B cell (primary cell): ENCODE measurements around the gene TBC1D14. TPM values are rescaled to one million over a fixed set of nuclear protein-coding genes. Genes with fewer than 3 reads are reported as not detected.

Experiments used
- ATAC-seq: fragments of 200-7000 bp; cut with Tn5 transposase; one replicate; pipeline ENCODE4 v1.10.0; 2021; ENCODE audit warnings: low read depth, mild to moderate bottlenecking, moderate number of reproducible peaks, moderate library complexity
- CTCF ChIA-PET: fragments of 350-600 bp; sonication (Branson Sonifier 250); formaldehyde crosslinking; loops from one replicate; lab custom pipeline; 2021; ENCODE audit warnings: antibody characterized with exemption, inconsistent platforms; lab: Charles Lee
- POLR2A ChIA-PET: fragments of 350-600 bp; sonication (Branson Sonifier 250); formaldehyde crosslinking; loops from one replicate; lab custom pipeline; 2021; ENCODE audit warnings: antibody characterized with exemption; lab: Charles Lee
- DNase-seq: peaks from one replicate; pipeline ENCODE4 v3.0.0; 2013
- H2AFZ ChIP-seq: 2 replicates; pipeline ENCODE4 v1.6.1; 2012; ENCODE audit warnings: mild to moderate bottlenecking, low read depth, low read length; ENCODE audit not compliant: insufficient read depth, poor library complexity, severe bottlenecking
- H3K27ac ChIP-seq, 2 donors: 1 replicate in 1 of 2; 2 replicates in 1 of 2; pipeline ENCODE4 v1.5.1; 2012 to 2013; ENCODE audit warnings: low read length in 2 of 2, mild to moderate bottlenecking in 2 of 2, moderate library complexity in 1 of 2
- H3K27me3 ChIP-seq, 4 experiments: fragments of 200-600 bp in 1 of 4; sonication (generic) in 1 of 4; replicated peaks in 1 of 4; 1 replicate in 2 of 4; 2 replicates in 2 of 4; pipeline versions ENCODE4 v1.6.1 to v1.7.0; 2013 to 2016; ENCODE audit warnings: low read length in 3 of 4, mild to moderate bottlenecking in 2 of 4, mixed read lengths in 1 of 4, moderate library complexity in 1 of 4; ENCODE audit not compliant: insufficient read depth in 4 of 4, control insufficient read depth in 3 of 4; ENCODE audit errors: control extremely low read depth in 1 of 4
- H3K36me3 ChIP-seq, 2 experiments: replicated peaks in 1 of 2; 1 replicate in 1 of 2; 2 replicates in 1 of 2; pipeline versions ENCODE4 v1.6.1 to v1.7.1; 2013; ENCODE audit warnings: low read length in 1 of 2; ENCODE audit not compliant: insufficient read depth in 2 of 2, control insufficient read depth in 1 of 2; ENCODE audit errors: control extremely low read depth in 1 of 2, extremely low read depth in 1 of 2
- H3K4me1 ChIP-seq, 2 donors: fragments of 200-600 bp in 1 of 2; sonication (generic) in 1 of 2; 1 replicate in 1 of 2; 2 replicates in 1 of 2; pipeline versions ENCODE4 v1.5.1 to v1.6.1; 2013 to 2017; ENCODE audit warnings: low read length in 2 of 2; ENCODE audit not compliant: control insufficient read depth in 2 of 2, insufficient read depth in 2 of 2
- H3K4me2 ChIP-seq: replicated peaks from 2 replicates; pipeline ENCODE3; 2012; ENCODE audit warnings: mild to moderate bottlenecking, low read depth, low read length; ENCODE audit not compliant: poor library complexity, severe bottlenecking
- H3K4me3 ChIP-seq, 5 experiments: fragments of 200-600 bp in 1 of 5; sonication (generic) in 1 of 5; 1 replicate in 3 of 5; 2 replicates in 2 of 5; pipeline versions ENCODE4 v1.5.1 to v1.7.0; 2011 to 2016; ENCODE audit warnings: low read length in 4 of 5, mild to moderate bottlenecking in 4 of 5, low read depth in 2 of 5, control low read depth in 1 of 5, moderate library complexity in 1 of 5; ENCODE audit not compliant: insufficient read depth in 1 of 5; ENCODE audit errors: control extremely low read depth in 1 of 5, extremely low read depth in 1 of 5
- H3K79me2 ChIP-seq: fragments of 200-600 bp; sonication (generic); one replicate; pipeline ENCODE4 v1.6.0; 2016; ENCODE audit warnings: low read length; ENCODE audit not compliant: control insufficient read depth, insufficient read depth
- H3K9ac ChIP-seq: fragments of 200-600 bp; sonication (generic); 2 replicates; pipeline ENCODE4 v1.6.1; 2017; ENCODE audit warnings: mild to moderate bottlenecking, low read length, moderate library complexity
- H3K9me3 ChIP-seq, 3 donors: one replicate each; pipeline versions ENCODE4 v1.6.1 to v1.7.1; 2013; ENCODE audit warnings: low read length in 2 of 3; ENCODE audit not compliant: control insufficient read depth in 2 of 3, insufficient read depth in 1 of 3; ENCODE audit errors: control extremely low read depth in 1 of 3
- H4K20me1 ChIP-seq: 2 replicates; pipeline ENCODE4 v1.6.0; 2012; ENCODE audit warnings: mild to moderate bottlenecking, low read length; ENCODE audit not compliant: insufficient read depth, control insufficient read depth, poor library complexity, severe bottlenecking
- H3K27ac Mint-ChIP-seq: one replicate; pipeline ENCODE4 v1.8.0; 2021; ENCODE audit warnings: mixed read lengths
- H3K27me3 Mint-ChIP-seq: one replicate; pipeline ENCODE4 v1.8.0; 2021; ENCODE audit warnings: mixed read lengths
- H3K4me1 Mint-ChIP-seq: one replicate; pipeline ENCODE4 v1.8.0; 2021; ENCODE audit warnings: mixed read lengths
- H3K4me3 Mint-ChIP-seq: one replicate; pipeline ENCODE4 v1.8.0; 2021; ENCODE audit warnings: mixed read lengths
- H3K9me3 Mint-ChIP-seq: one replicate; pipeline ENCODE4 v1.8.0; 2022; ENCODE audit warnings: mixed read lengths; ENCODE audit not compliant: insufficient read depth
- CTCF ChIP-seq: fragments of 200-600 bp; IDR thresholded peaks from one replicate; pipeline ENCODE4 v1.8.0; 2022; ENCODE audit warnings: antibody characterized with exemption, mild to moderate bottlenecking
- EZH2 ChIP-seq: IDR thresholded peaks from 2 replicates; pipeline ENCODE4 v1.6.1; 2012; ENCODE audit warnings: borderline replicate concordance, low read depth, mild to moderate bottlenecking, moderate library complexity, low read length; ENCODE audit not compliant: insufficient read depth, poor library complexity, severe bottlenecking
- WGBS: methylation state at CpG from one replicate; pipeline ENCODE4 v1.1.5; 2013; ENCODE audit warnings: missing lambda C conversion rate; ENCODE audit not compliant: insufficient coverage; 5-methylcytosine and 5-hydroxymethylcytosine counted together
- intact Hi-C: fragments of 100-400 bp; cut with micrococcal nuclease; formaldehyde crosslinking; loops from one replicate; pipeline ENCODE4 v1.10.0; 2022
- polyA plus RNA-seq: library from polyadenylated mRNA; depleted of rRNA; stranded (reverse); fragments of >200 nt; gene quantifications from 2 replicates; pipeline ENCODE4 v1.2.3, GENCODE V29; 2012
- total RNA-seq, 2 donors: library from RNA; stranded (reverse); fragments of 120-200 nt in 1 of 2; gene quantifications; 1 replicate in 1 of 2; 2 replicates in 1 of 2; pipeline versions ENCODE4 v1.2.3 to v1.2.4, GENCODE V29; 2013 to 2022

The TBC1D14 gene
- total and polyA plus RNA-seq, 2 donors (not counting 1 experiment from before 2014, with no cell fraction given), result 21.9 to 42.0 TPM

- Histone ChIP-seq H3K27me3 (no peaks in the 10 kb centered on the region), H4K20me1 (peaks cover 9% of the 10 kb centered on the region), H2AFZ (no peak overlapping the region), H3K9ac (no peak overlapping the region), H3K79me2 (peaks cover 2% of the 10 kb centered on the region), H3K4me1 (no peaks in the 10 kb centered on the region), H3K4me3 (no peak overlapping the region), H3K4me2 (no peak overlapping the region), H3K36me3 (peaks cover 0 to 86% of the 10 kb centered on the region in 2 experiments), H3K9me3 (no peaks in the 10 kb centered on the region), H3K27ac (no peak overlapping the region)
- no CpG with 5 or more reads among the region's 4 CpGs for WGBS
- ATAC-seq (no peak), DNase-seq (no peak)
- ChIA-PET CTCF (no interaction called here), POLR2A (no interaction called here)
- intact Hi-C loops, result no loop called here
- no peaks in the 10 kb centered on the region for H3K9me3 Mint-ChIP-seq
- no peak overlapping the region for H3K4me3 Mint-ChIP-seq
- no peaks in the 10 kb centered on the region for H3K4me1 Mint-ChIP-seq
- H3K27ac Mint-ChIP-seq, result no peak overlapping the region
- TF ChIP-seq CTCF (no peak), EZH2 (no peak)
- H3K27me3 Mint-ChIP-seq, result no peaks in the 10 kb centered on the region
Measured at GRCh38 chr4:7005571-7005970, 95.9 kb downstream of the TBC1D14 start.

DNA sequence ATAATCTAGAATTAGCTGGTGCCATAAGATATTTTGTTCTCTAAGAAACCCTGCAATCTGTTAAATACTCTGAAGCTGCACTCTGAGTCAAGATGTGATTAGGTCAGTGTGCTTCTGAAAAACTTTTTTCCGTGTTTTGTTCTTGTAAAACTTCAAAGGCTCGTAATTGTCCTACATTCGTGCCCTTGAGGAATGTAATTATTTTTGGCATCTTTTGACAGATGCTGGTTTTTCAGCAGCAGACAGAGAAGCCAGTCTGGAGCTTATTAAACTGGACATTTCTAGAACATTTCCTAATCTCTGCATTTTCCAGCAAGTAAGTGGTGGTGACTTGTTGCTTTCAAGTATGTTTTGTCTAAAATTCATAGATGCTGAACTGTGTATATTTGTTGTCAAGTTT lies 96.8 kb downstream of the TBC1D14 start:
- no peak overlapping the region for H3K27ac ChIP-seq
- Mint-ChIP-seq H3K4me1 (no peaks in the 10 kb centered on the region), H3K27ac (no peak overlapping the region), H3K4me3 (no peak overlapping the region), H3K27me3 (no peaks in the 10 kb centered on the region), H3K9me3 (no peaks in the 10 kb centered on the region)
- no peaks in the 10 kb centered on the region for H3K79me2 ChIP-seq
- H3K27me3 ChIP-seq, result no peaks in the 10 kb centered on the region
- CTCF ChIA-PET, result no interaction called here
- intact Hi-C loops, result no loop called here
- H3K4me2 ChIP-seq, result no peak overlapping the region
- peaks cover 0 to 86% of the 10 kb centered on the region in 2 experiments for H3K36me3 ChIP-seq
- H3K4me3 ChIP-seq, result no peak overlapping the region
- TF ChIP-seq CTCF, result no peak
- no peak for TF ChIP-seq EZH2
- peaks cover 9% of the 10 kb centered on the region for H4K20me1 ChIP-seq
- DNase-seq (no peak), ATAC-seq (no peak)
- H2AFZ ChIP-seq, result no peak overlapping the region
- 100% methylated on average over 2 of the region's 3 CpGs for WGBS
- POLR2A ChIA-PET, result no interaction called here
- H3K4me1 ChIP-seq, result no peaks in the 10 kb centered on the region
- no peak overlapping the region for H3K9ac ChIP-seq
- no peaks in the 10 kb centered on the region for H3K9me3 ChIP-seq
